Spleen (tissue), 11 donors: ENCODE data around the gene ABCA5. TPM values are rescaled to one million over a fixed set of nuclear protein-coding genes. Genes with fewer than 3 reads are reported as not detected.
"Not testable (repeated sequence)": the region's sequence is repeated elsewhere in the genome, so short reads cannot be mapped to it uniquely, and the experiment has no call there.

Experiments
- DNase-seq: peaks from one replicate; pipeline ENCODE4 v3.0.0-alpha.2; 2020
- H3K27ac ChIP-seq, 8 donors: fragments of 200-600 bp; sonication (generic) in 7 of 8; 1 replicate in 4 of 8; 2 replicates in 4 of 8; pipeline versions ENCODE4 v1.5.0 to v1.8.0; 2016 to 2021; ENCODE audit warnings: inconsistent platforms in 4 of 8, mild to moderate bottlenecking in 4 of 8, moderate library complexity in 1 of 8
- H3K27me3 ChIP-seq, 7 donors: fragments of 200-600 bp; sonication (generic) in 6 of 7; replicated peaks in 1 of 7; 1 replicate in 4 of 7; 2 replicates in 3 of 7; pipeline versions ENCODE4 v1.5.0 to v1.8.0; 2016 to 2021; ENCODE audit warnings: inconsistent platforms in 3 of 7, mild to moderate bottlenecking in 1 of 7
- H3K36me3 ChIP-seq, 6 donors: fragments of 200-600 bp; sonication (generic) in 5 of 6; 1 replicate in 4 of 6; 2 replicates in 2 of 6; pipeline versions ENCODE4 v1.5.0 to v1.8.0; 2016 to 2021; ENCODE audit warnings: inconsistent platforms in 2 of 6
- H3K4me1 ChIP-seq, 6 donors: fragments of 200-600 bp; sonication (generic) in 5 of 6; 1 replicate in 3 of 6; 2 replicates in 3 of 6; pipeline versions ENCODE4 v1.5.0 to v1.8.0; 2016 to 2021; ENCODE audit warnings: inconsistent platforms in 3 of 6
- H3K4me3 ChIP-seq, 8 donors: fragments of 200-600 bp; sonication (generic) in 7 of 8; 1 replicate in 4 of 8; 2 replicates in 4 of 8; pipeline versions ENCODE4 v1.5.0 to v1.8.0; 2016 to 2021; ENCODE audit warnings: inconsistent platforms in 4 of 8, mild to moderate bottlenecking in 4 of 8, moderate library complexity in 2 of 8
- H3K9me3 ChIP-seq, 8 donors: fragments of 200-600 bp; sonication (generic) in 7 of 8; 1 replicate in 4 of 8; 2 replicates in 4 of 8; pipeline versions ENCODE4 v1.5.0 to v1.8.0; 2016 to 2021; ENCODE audit warnings: inconsistent platforms in 4 of 8
- CTCF ChIP-seq, 11 experiments: fragments of 200-600 bp in 7 of 11; fragments of 450-650 bp in 4 of 11; sonication (generic) in 4 of 11; IDR thresholded peaks in 8 of 11; conservative IDR thresholded peaks in 3 of 11; 1 replicate in 7 of 11; 2 replicates in 4 of 11; pipeline versions ENCODE4 v1.4.0 to v1.8.0; 2016 to 2021; ENCODE audit warnings: antibody characterized with exemption in 11 of 11, inconsistent platforms in 4 of 11, mild to moderate bottlenecking in 1 of 11
- POLR2A ChIP-seq, 3 donors: fragments of 450-650 bp; IDR thresholded peaks; one replicate each; pipeline ENCODE4 v1.5.1; 2017; ENCODE audit warnings: antibody characterized with exemption in 3 of 3, mild to moderate bottlenecking in 1 of 3
- POLR2AphosphoS5 ChIP-seq, 3 donors: sonication (generic); formaldehyde crosslinking; IDR thresholded peaks; one replicate each; pipeline ENCODE4 v1.5.1; 2017; ENCODE audit warnings: antibody characterized with exemption in 3 of 3
- WGBS, 5 donors: extraction: QIAGEN DNeasy Blood & Tissue Kit in 3 of 5; methylation state at CpG; one replicate each; pipeline versions ENCODE4 v1.1.5 to v1.1.7; 2013 to 2018; 5-methylcytosine and 5-hydroxymethylcytosine counted together
- intact Hi-C: fragments of 100-400 bp; cut with DNase I; formaldehyde crosslinking; loops from one replicate; pipeline ENCODE4 v1.15.0; 2023; ENCODE audit warnings: low total_unique reads
- polyA plus RNA-seq, 3 donors: library from polyadenylated mRNA; stranded (reverse); fragments of 200-250 nt; gene quantifications; one replicate each; pipeline ENCODE4 v1.2.1, GENCODE V29; 2013
- total RNA-seq, 7 donors: library from RNA; depleted of rRNA in 3 of 7; stranded (reverse); fragments of >200 nt in 3 of 7; fragmentation: NEBNext Ultra II Directional in 4 of 7; extraction: Animal tissue kit (Norgen Biotek cat#: 25700) in 4 of 7; gene quantifications; one replicate each; pipeline versions ENCODE4 v1.1.0 to v1.2.1, GENCODE V29; 2016 to 2021
- donor health status: healthy with polysubstance abuse.
- donor health status: DM: no; HTN: no; CAD: no; lungs with moderate emphysema.
- donor health status: DM: no; HTN: no; CAD: no.
- donor health status: Bipolar disorder and iron deficiency.
- donor health status: healthy.
- donor health status: DM: no; HTN: no; CAD: no.
- donor health status: DM: yes; HTN: yes; CAD: no.

Gene ABCA5
- total and polyA plus RNA-seq, 10 donors = 9.5 to 43.8 (median 23.6) TPM

DNA sequence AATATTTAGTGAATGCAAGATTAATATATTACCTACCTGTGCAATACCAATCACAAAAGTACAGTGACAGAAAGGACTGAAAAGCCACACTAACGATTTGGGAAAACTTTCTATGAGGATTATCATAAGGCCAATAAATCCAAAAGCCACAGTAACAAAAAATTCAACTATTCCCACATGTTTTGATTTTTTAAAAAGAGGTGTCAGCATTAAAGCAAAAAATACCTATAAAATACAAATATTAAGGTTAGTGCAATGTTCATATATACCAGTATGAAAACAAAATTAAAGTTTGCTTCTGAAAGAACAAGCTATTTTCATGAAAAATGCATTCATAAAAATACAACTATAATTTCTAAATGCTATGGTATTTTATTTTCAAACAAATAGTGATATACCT, 24.3 kb downstream of the ABCA5 start:
- Histone ChIP-seq H3K27ac (no peak overlapping the region), H3K27me3 (no peaks in the 10 kb centered on the region), H3K9me3 (no peaks in the 10 kb centered on the region), H3K36me3 (peaks cover 0 to 26% (median 7%) of the 10 kb centered on the region in 6 donors), H3K4me1 (no peaks in the 10 kb centered on the region), H3K4me3 (no peak overlapping the region)
- intact Hi-C loops = no loop called here
- no peak for TF ChIP-seq POLR2A (IDR thresholded peaks at IDR 0.05)
- TF ChIP-seq POLR2AphosphoS5 (IDR thresholded peaks at IDR 0.05) = no peak
- no peak for TF ChIP-seq CTCF (IDR thresholded peaks at IDR 0.05 in 8 of 11, conservative IDR thresholded peaks at IDR 0.05 in 3 of 11)
- 84 to 97% (median 89%) methylated on average over 1 of the region's 1 CpG for WGBS, 5 donors
- DNase-seq = no peak

- no peak overlapping the region for H3K4me3 ChIP-seq
- H3K27ac ChIP-seq = no peak overlapping the region
- H3K36me3 ChIP-seq = peaks cover 0 to 38% (median 10%) of the 10 kb centered on the region in 6 donors
- TF ChIP-seq POLR2A (IDR thresholded peaks at IDR 0.05) (no peak), CTCF (IDR thresholded peaks at IDR 0.05 in 8 of 11, conservative IDR thresholded peaks at IDR 0.05 in 3 of 11) (no peak), POLR2AphosphoS5 (IDR thresholded peaks at IDR 0.05) (no peak)
- whole genome bisulfite sequencing, 5 donors = 93 to 100% (median 100%) methylated on average over 3 of the region's 3 CpGs
- H3K9me3 ChIP-seq = no peaks in the 10 kb centered on the region
- intact Hi-C loops = no loop called here
- no peak for DNase-seq
- H3K27me3 ChIP-seq = no peaks in the 10 kb centered on the region
- H3K4me1 ChIP-seq = no peaks in the 10 kb centered on the region
Measured at GRCh38 chr17:69300222-69300621, 26.7 kb downstream of the ABCA5 start.

GRCh38 chr17:69298120-69298722, 28.7 kb downstream of the ABCA5 start:
- H3K4me3 ChIP-seq = not testable (repeated sequence)
- 91 to 100% (median 92%) methylated on average over 3 of the region's 3 CpGs for WGBS, 5 donors

DNA sequence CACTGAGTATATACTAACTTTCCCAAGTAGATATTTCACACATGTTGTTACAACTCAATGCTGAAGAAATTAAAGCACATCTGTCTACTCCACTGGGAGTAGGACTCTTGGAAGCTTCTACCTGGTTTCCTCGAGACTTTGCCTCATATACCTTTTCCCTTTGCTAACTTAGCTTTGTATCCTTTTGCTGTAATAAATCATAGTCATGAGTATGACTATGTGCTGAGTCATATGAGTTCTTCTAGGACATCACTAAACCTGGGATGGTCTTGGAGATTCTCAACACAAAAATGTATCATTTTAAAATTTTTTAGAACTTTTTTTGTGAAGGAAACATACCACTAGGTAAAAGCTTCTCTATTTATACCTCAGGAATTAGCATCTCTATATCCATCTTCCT, 39.8 kb downstream of the ABCA5 start:
- TF ChIP-seq POLR2AphosphoS5 (IDR thresholded peaks at IDR 0.05) (no peak), CTCF (IDR thresholded peaks at IDR 0.05 in 8 of 11, conservative IDR thresholded peaks at IDR 0.05 in 3 of 11) (no peak), POLR2A (IDR thresholded peaks at IDR 0.05) (no peak)
- Histone ChIP-seq H3K27ac (no peak overlapping the region), H3K36me3 (peaks cover 0 to 90% (median 20%) of the 10 kb centered on the region in 6 donors), H3K4me3 (no peak overlapping the region), H3K27me3 (no peaks in the 10 kb centered on the region), H3K4me1 (no peaks in the 10 kb centered on the region), H3K9me3 (no peaks in the 10 kb centered on the region)
- WGBS, 5 donors = 89 to 97% (median 95%) methylated on average over 1 of the region's 1 CpG
- intact Hi-C loops = no loop called here
- DNase-seq = no peak

More at GRCh38 chr17:69298120-69298722, 28.7 kb downstream of the ABCA5 start:
- intact Hi-C loops, H3K9me3 ChIP-seq, H3K27me3 ChIP-seq, DNase-seq, H3K4me1 ChIP-seq, H3K27ac ChIP-seq: not testable (repeated sequence)
- peaks cover 0 to 50% (median 16%) of the 10 kb centered on the region in 6 donors for H3K36me3 ChIP-seq

DNA sequence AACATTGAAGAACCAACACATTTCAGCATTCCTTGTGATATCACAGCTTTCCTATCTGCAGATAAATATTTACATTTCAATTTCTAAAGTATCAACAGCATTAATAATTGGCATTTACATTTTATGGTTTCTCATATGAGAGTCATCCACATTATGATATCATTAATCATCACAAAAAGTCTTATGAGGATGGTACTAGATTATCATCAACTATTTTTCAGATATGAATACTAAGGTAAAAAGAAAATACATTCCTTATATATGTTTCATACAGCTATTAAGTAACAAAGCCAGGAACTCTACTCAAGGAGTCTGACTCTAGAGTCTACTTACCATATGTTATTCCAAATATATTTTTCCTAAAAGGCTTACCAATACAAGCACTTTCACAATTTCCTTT, 40.7 kb downstream of the ABCA5 start:
- H3K36me3 ChIP-seq = peaks cover 0 to 90% (median 20%) of the 10 kb centered on the region in 6 donors
- no peak for TF ChIP-seq CTCF (IDR thresholded peaks at IDR 0.05 in 8 of 11, conservative IDR thresholded peaks at IDR 0.05 in 3 of 11)
- no peak for TF ChIP-seq POLR2AphosphoS5 (IDR thresholded peaks at IDR 0.05)
- no peak for TF ChIP-seq POLR2A (IDR thresholded peaks at IDR 0.05)
- no peaks in the 10 kb centered on the region for H3K27me3 ChIP-seq
- H3K4me1 ChIP-seq = no peaks in the 10 kb centered on the region
- DNase-seq = no peak
- intact Hi-C loops = no loop called here
- H3K27ac ChIP-seq = no peak overlapping the region
- no peak overlapping the region for H3K4me3 ChIP-seq
- no peaks in the 10 kb centered on the region for H3K9me3 ChIP-seq
